Hematopoietic multipotent progenitor cell (in vitro differentiated cells): ENCODE data around the gene CCR7. TPM values are rescaled to one million over a fixed set of nuclear protein-coding genes. Genes with fewer than 3 reads are reported as not detected.

Experiments
- DNase-seq, 3 donors: peaks; one replicate each; pipeline ENCODE4 v3.0.0-alpha.2; 2011 to 2015; ENCODE audit warnings: low read depth in 2 of 3, low spot score in 2 of 3
- total RNA-seq: library from RNA; depleted of rRNA; stranded (reverse); fragments of >200 nt; gene quantifications from one replicate; pipeline ENCODE4 v1.2.3, GENCODE V29; 2012

CCR7 gene
- total RNA-seq, 1 donor: 4.6 TPM

GRCh38 chr17:40522250-40522960 is 42.9 kb downstream of the CCR7 start:
- DNase-seq: no peak

GRCh38 chr17:40520991-40521453 is 44.2 kb downstream of the CCR7 start:
- no peak for DNase-seq

- no peak for DNase-seq
Observed at GRCh38 chr17:40519089-40519775, 46.0 kb downstream of the CCR7 start.

DNA sequence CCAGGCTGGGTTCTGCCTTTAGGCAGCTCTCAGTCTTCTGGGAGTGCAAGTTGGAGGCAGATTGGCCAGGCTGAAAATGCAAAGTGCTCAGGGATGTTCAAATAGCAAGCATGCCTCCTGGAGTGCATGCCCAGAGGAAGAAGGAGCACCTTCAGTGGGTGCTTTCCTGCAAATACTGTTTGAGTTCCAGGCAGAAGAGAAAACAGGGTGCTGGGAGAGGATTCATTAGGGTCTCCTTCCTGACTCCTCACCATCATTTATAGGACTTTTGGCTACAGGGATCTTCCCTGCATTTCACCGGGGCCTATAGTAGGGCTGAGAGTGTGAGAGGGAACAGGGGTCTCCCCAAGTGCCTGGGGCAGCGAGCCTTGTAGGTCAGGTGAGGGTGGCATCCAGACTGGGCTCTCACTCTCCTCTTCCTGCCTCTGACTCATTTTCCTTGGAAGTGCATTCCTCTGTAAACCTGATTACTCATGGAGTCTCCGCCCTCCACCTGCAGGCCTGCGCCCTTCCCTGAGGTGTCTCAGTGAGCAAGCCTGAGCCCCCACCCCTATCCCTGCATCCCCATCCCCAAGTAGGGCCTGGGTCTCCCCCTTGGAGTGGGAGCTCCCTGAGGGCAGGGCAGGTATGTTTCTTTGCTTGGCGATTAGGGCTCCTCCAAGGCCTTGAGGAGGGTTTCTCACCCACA is 46.7 kb downstream of the CCR7 start:
- DNase-seq: no peak

DNA sequence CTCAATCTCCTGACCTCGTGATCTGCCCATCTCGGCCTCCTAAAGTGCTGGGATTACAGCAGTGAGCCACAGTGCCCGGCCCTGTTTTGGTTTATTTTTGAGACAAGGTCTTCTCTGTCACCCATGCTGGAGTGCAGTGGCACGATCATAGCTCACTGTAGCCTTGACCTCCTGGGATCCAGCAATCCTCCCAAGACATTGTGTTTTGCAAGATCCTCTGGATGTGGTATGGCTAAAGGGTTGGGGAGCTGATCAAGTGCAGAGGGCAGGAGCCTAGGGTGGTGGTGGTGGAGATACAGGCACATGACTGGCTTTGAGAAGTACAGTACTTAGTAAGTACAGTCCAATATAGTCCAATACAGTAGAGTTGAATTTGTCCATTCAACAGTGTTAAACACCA is 47.3 kb downstream of the CCR7 start:
- DNase-seq: no peak

DNA sequence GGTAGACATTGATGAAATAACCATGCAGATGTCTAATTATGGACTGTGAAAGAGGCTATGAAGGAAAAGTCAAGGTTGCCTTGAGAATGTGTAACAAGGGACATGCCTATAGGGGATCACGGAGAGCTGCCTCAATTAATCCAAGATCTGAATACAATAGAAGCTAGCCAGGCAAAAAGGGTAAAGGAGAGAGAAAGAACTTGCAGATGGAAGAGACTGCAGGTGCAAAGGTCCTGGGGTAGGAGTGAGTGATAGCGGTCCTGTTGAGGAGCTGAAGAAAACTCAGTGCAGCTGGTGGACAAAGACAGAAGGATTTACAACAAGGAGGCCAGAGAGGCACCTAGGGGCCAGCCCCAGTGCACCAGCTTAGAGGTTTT is 48.0 kb downstream of the CCR7 start:
- no peak for DNase-seq

GRCh38 chr17:40516581-40517285 is 48.5 kb downstream of the CCR7 start:
- DNase-seq: peak; percentile 55 to 84 (median 76)

DNA sequence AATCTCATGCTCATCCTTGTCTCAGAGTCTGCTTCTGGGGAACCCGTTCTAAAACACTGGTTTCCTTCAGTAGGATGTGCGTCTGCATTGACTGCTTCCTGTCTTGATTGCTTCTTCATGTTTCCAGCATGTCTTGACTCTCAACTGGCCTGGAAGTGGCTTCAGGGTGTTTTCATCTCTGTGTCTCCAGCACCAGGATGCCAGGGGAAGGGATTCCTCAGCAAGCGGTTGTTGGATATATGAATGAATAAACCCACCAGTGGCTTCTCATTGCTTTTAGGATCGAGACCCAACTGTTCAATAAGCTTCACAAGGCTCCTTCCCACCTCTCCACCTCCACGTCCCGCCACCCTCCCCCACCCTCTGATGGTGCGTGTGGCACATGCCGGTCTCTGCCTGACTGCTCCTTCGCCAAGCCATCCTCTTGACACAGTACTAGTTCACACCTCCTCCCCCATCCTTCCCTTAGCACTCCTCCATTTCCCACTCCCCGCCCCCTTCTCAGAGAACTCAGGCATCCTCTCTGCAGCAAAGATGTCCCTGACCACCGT is 49.7 kb downstream of the CCR7 start:
- no peak for DNase-seq

- no peak for DNase-seq
Observed at GRCh38 chr17:40515011-40515410, 50.3 kb downstream of the CCR7 start.

DNA sequence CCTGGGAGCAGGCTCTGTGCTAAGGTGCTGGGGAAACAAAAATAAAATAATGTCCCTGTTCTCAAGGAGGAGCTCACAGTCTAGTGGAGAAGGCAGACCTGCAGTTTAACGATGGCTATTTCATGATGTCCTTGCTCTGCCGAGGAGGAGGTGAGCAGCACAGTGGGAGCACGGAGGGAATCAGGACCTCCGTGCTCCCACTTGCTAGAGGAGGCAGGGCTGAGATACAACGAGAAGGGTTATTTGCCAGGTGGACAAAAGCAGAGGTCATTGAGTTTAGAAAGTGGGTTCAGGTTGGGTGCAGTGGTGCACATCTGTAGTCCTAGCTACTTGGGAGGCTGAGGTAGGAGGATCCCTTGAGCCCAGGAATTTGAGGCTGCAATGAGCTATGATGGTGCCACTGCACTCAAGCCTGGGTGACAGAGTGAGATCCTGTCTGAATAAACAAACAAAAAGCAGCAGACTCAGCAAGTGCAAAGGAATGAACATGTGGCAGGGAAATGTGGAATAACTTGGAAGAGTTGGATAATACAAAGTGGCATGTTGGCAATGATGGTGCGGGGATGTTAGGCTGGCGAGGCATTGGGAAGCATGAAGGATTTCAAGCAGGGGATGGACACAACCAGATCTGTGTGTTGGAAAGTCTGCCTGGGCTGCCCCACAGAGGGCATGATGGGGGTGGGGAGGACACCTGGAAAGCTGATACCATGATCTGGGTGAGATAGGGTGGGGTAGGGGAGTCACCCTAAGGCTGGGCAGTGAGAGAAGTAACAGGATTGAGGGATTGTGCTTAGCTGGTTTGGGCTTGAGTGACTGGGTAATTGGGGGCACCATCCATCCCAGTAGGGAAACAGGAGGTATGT is 51.0 kb downstream of the CCR7 start:
- DNase-seq: no peak

DNA sequence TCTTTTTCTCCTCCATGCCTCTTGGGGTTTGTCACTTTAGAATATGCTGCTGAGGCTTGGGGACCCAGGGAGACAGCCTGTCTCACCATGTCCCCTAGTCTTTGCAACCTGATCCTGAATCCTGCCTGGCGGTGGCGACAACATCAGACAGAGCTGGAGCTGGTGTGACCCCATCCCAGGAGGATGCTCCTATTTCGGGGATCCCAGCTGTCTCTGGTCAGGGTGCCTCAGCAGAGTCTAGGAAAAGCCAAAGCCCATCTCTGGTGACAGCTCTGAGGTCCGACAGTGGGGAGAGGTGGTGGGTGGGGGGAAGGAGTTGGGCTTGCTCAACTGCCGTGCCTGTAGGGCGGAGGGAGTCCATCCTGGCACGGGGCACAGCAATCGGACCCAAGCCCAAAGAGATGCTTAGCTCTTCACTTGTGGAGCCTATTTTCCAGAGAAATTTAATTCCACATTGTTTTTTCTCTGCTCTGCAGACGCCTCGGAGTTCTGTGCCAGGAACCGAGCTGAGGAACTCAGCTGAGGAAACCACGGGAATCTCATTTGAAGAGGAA is 53.5 kb downstream of the CCR7 start:
- no peak for DNase-seq

DNA sequence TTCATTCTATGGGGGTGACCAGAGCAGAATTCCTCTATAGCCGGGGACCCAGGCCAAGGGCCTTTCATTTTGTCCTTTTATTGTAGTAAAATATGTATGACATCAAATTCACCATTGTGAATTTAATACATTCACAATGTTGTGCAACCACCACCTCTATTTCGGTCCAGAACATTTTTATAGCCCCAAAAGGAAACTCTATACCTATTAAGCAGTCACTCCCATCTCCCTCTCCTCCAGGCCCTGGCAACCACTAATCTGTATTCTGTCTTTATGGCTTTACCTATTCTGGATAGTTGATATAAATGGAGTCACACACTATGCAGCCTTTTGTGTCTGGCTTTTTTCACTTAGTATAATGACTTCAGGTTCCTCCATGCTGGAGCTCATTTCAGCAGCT is 54.1 kb downstream of the CCR7 start:
- no peak for DNase-seq

DNA sequence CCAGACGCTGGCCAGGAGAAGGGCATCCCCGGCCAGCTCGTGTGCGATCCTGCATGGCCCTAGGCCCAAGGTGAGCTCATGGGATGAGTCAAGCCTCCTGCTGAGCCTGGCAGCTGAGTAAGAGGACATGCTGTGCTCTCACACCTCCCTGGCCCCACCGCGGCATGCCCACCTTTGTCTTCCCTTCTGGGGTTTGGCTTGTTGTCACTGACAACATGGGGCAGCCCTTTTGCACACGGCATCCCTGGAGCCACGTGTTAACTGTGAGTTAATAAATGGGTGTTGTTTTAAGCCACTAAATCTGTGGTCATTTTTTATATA is 55.0 kb downstream of the CCR7 start:
- no peak for DNase-seq

DNA sequence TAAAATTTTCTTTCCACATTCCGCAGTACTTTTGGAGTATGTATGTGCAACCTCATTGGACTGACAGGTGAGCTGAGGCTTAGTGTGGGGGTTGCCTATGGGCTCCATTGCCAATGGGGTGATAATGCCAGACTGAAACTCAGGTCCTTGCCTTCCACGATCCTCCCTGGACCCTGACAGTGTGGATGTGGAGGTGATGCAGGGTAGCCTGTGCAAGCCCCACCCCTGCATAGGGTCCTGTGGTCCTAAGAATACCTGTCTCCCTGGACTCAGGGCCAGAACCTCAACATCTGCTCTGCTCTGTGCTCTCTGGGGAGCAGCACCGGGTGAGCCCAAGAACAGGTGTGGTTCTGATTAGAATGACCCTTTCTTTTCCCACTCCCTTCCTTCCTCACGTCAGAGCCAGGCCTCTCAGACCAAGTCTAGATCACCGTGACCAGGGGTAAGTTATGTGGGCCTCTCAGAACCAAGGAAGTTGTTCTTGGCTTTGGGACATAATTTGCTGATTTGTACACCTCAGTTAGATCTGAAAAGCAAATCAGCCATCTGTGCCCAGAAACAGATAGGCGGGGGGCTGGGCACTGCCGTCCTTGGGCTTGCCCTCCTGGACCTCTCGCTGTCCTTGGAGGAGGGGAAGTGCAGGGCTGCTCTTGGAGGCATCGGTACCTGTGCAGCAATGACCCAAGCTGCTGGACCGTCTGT is 55.5 kb downstream of the CCR7 start:
- no peak for DNase-seq

DNA sequence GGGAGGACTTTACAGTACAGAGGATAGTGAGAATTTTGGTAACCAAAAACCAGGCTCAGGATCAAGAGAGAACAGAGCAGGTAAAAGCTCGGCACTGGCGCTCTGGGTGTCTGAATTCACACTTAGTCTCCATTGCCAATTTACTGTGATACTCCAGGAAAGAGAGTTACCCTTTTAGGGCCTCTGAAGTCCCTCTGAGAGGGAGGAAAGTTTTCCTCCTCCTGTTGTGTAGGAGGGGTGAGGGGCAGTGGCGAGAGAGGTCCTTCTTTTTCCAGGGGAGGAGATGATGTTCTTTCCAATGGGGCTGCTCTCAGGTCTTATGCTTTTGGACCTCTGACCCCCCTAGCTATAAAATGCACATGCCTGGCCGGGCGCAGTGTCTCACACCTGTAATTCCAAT is 58.5 kb downstream of the CCR7 start:
- DNase-seq: no peak
